ENCODE results near the gene PBX3. TPM values are rescaled to one million over a fixed set of nuclear protein-coding genes. Genes with fewer than 3 reads are reported as not detected.

PBX3 gene
- total and polyA plus RNA-seq, 9 of the 15 experiments (the other 6 are each of a cell fraction or from before 2014, with no cell fraction given), result 0.14 to 5.8 (median 0.92) TPM

- TF ChIP-seq E2F5 (CRISPR knock-in tag; IDR thresholded peaks at IDR 0.05), result no peak
- no peak for TF ChIP-seq TOE1 (IDR thresholded peaks at IDR 0.05; ENCODE audit: borderline replicate concordance)
- no peak for TF ChIP-seq TOE1 (CRISPR knock-in tag; IDR thresholded peaks at IDR 0.05; ENCODE audit: borderline replicate concordance, low read depth)
- no peak for TF ChIP-seq FUS (optimal IDR thresholded peaks at IDR 0.05; ENCODE audit: low read depth, low read length)
- no peak for TF ChIP-seq NFYB (IDR thresholded peaks at IDR 0.05; ENCODE audit: extremely low read depth, insufficient read length)
- no peak for TF ChIP-seq ZNF175 (CRISPR knock-in tag; IDR thresholded peaks at IDR 0.05; ENCODE audit: low read depth)
- TF ChIP-seq FOXM1 (IDR thresholded peaks at IDR 0.05; ENCODE audit: low read depth), result no peak
- no peak for TF ChIP-seq FOXM1 (CRISPR knock-in tag; IDR thresholded peaks at IDR 0.05; ENCODE audit: low read depth)
- no peak for TF ChIP-seq RREB1 (CRISPR knock-in tag; IDR thresholded peaks at IDR 0.05)
- TF ChIP-seq L3MBTL2 (IDR thresholded peaks at IDR 0.05), result peak; percentile 99
- no peak for TF ChIP-seq POLR2AphosphoS2 (IDR thresholded peaks at IDR 0.05; ENCODE audit: low read length)
- TF ChIP-seq MAX (CRISPR knock-in tag; IDR thresholded peaks at IDR 0.05), result peak; percentile 91
- TF ChIP-seq CBX1 (IDR thresholded peaks at IDR 0.05; ENCODE audit: low read depth), result no peak
- TF ChIP-seq, protein P1, sequence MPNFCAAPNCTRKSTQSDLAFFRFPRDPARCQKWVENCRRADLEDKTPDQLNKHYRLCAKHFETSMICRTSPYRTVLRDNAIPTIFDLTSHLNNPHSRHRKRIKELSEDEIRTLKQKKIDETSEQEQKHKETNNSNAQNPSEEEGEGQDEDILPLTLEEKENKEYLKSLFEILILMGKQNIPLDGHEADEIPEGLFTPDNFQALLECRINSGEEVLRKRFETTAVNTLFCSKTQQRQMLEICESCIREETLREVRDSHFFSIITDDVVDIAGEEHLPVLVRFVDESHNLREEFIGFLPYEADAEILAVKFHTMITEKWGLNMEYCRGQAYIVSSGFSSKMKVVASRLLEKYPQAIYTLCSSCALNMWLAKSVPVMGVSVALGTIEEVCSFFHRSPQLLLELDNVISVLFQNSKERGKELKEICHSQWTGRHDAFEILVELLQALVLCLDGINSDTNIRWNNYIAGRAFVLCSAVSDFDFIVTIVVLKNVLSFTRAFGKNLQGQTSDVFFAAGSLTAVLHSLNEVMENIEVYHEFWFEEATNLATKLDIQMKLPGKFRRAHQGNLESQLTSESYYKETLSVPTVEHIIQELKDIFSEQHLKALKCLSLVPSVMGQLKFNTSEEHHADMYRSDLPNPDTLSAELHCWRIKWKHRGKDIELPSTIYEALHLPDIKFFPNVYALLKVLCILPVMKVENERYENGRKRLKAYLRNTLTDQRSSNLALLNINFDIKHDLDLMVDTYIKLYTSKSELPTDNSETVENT (CRISPR knock-in tag; IDR thresholded peaks at IDR 0.05), result no peak
- TF ChIP-seq ZFP1 (CRISPR knock-in tag; IDR thresholded peaks at IDR 0.05), result no peak
Measured at GRCh38 chr9:125746017-125746773, 978 bp upstream of the PBX3 start (continued).
